GM12878 (cell line): ENCODE measurements around the gene COL16A1. TPM values are rescaled to one million over a fixed set of nuclear protein-coding genes. Genes with fewer than 3 reads are reported as not detected.

Source experiments
- ATAC-seq: fragments of 200-7000 bp; cut with Tn5 transposase; 3 replicates; pipeline ENCODE4 v1.9.1; 2020; ENCODE audit warnings: mild to moderate bottlenecking, moderate library complexity
- BruUV-seq: library from RNA; stranded (reverse); fragments of 400-500 nt; replicated peaks from 2 replicates; lab custom pipeline; 2021; lab: Mats Ljungman, UMichigan
- CTCF ChIA-PET: fragments of 300-600 bp; sonication (Branson Sonifier 250); formaldehyde crosslinking; extraction: SDS; loops from one replicate; lab custom pipeline; 2021; ENCODE audit warnings: inconsistent platforms; lab: Yijun Ruan, JAX
- POLR2A ChIA-PET: fragments of 350-600 bp; formaldehyde crosslinking; extraction: SDS; loops from one replicate; lab custom pipeline; 2021; ENCODE audit warnings: inconsistent platforms; lab: Charles Lee
- RAD21 ChIA-PET: fragments of 300-600 bp; sonication (Branson Sonifier 250); formaldehyde crosslinking; loops from one replicate; lab custom pipeline; 2023; ENCODE audit warnings: antibody characterized with exemption; ENCODE audit not compliant: unreplicated experiment; lab: Charles Lee
- SMC1A ChIA-PET: fragments of 300-600 bp; sonication (Branson Sonifier 250); formaldehyde crosslinking; loops from one replicate; lab custom pipeline; 2023; ENCODE audit not compliant: unreplicated experiment, uncharacterized antibody; lab: Charles Lee
- DNase-seq: peaks from one replicate; pipeline ENCODE4 v3.0.0-alpha.2; 2011; ENCODE audit warnings: low read depth, low spot score
- FAIRE-seq: peaks from 3 replicates; lab custom pipeline; 2011; peaks lifted over from hg19 to GRCh38; lab: Jason Lieb, UNC
- H2AFZ ChIP-seq: 2 replicates; pipeline ENCODE4 v1.6.0; 2011; ENCODE audit warnings: low read depth, low read length, control low read depth; ENCODE audit not compliant: control insufficient read depth
- H3K27ac ChIP-seq: 2 replicates; pipeline ENCODE4 v1.5.1; 2011; ENCODE audit warnings: control low read depth; ENCODE audit not compliant: control insufficient read depth, insufficient read depth
- H3K27me3 ChIP-seq, 2 experiments: replicated peaks in 1 of 2; 2 replicates each; pipeline versions ENCODE4 v1.6.0 to v1.6.1; 2011; ENCODE audit warnings: low read length in 1 of 2; ENCODE audit not compliant: control insufficient read depth in 2 of 2, insufficient read depth in 2 of 2
- H3K36me3 ChIP-seq, 2 experiments: 2 replicates each; pipeline ENCODE4 v1.5.1; 2011; ENCODE audit warnings: low read length in 1 of 2; ENCODE audit not compliant: control insufficient read depth in 2 of 2, insufficient read depth in 2 of 2
- H3K4me1 ChIP-seq: 2 replicates; pipeline ENCODE4 v1.6.1; 2011; ENCODE audit warnings: mild to moderate bottlenecking, low read length, moderate library complexity, mixed read lengths; ENCODE audit not compliant: control insufficient read depth, insufficient read depth
- H3K4me2 ChIP-seq: 2 replicates; pipeline ENCODE4 v1.6.0; 2011; ENCODE audit warnings: control low read depth; ENCODE audit not compliant: control insufficient read depth, insufficient read depth
- H3K4me3 ChIP-seq: fragments of 200-600 bp; sonication (generic); 2 replicates; pipeline ENCODE4 v1.5.1; 2016
- H3K79me2 ChIP-seq: 2 replicates; pipeline ENCODE4 v1.6.0; 2011; ENCODE audit warnings: low read length; ENCODE audit not compliant: control insufficient read depth, insufficient read depth
- H3K9ac ChIP-seq: 2 replicates; pipeline ENCODE4 v1.8.0; 2011; ENCODE audit warnings: low read length, control low read depth, mixed read lengths; ENCODE audit not compliant: control insufficient read depth, insufficient read depth
- H3K9me3 ChIP-seq: replicated peaks from 3 replicates; pipeline ENCODE4 v1.5.1; 2011; ENCODE audit warnings: mild to moderate bottlenecking, low read length; ENCODE audit not compliant: control insufficient read depth, insufficient read depth
- H4K20me1 ChIP-seq: 2 replicates; pipeline ENCODE4 v1.6.0; 2011; ENCODE audit not compliant: control insufficient read depth, insufficient read depth
- ATF7 ChIP-seq: fragments of 450-650 bp; IDR thresholded peaks from 2 replicates; pipeline ENCODE4 v1.6.1; 2016; ENCODE audit warnings: low read depth, mild to moderate bottlenecking
- CBX3 ChIP-seq: fragments of 200-600 bp; sonication (generic); IDR thresholded peaks from 2 replicates; pipeline ENCODE4 v1.6.1; 2016; ENCODE audit warnings: low read depth, borderline replicate concordance
- CREM ChIP-seq: IDR thresholded peaks from 2 replicates; pipeline ENCODE4 v1.6.1; 2014; ENCODE audit warnings: antibody characterized with exemption, low read depth
- EED ChIP-seq: sonication (generic); IDR thresholded peaks from 2 replicates; pipeline ENCODE4 v1.6.1; 2016; ENCODE audit warnings: antibody characterized with exemption, low read depth
- ESRRA ChIP-seq: IDR thresholded peaks from 2 replicates; pipeline ENCODE4 v1.6.1; 2012; ENCODE audit warnings: mild to moderate bottlenecking, low read length, improper control_type of control experiment
- EZH2 ChIP-seq: IDR thresholded peaks from 2 replicates; pipeline ENCODE4 v1.6.1; 2012; ENCODE audit warnings: low read depth, mild to moderate bottlenecking, control low read depth, inconsistent platforms, low read length, borderline replicate concordance; ENCODE audit not compliant: control insufficient read depth
- HDAC2 ChIP-seq: fragments of 200-600 bp; sonication (generic); IDR thresholded peaks from 2 replicates; pipeline ENCODE4 v1.6.1; 2017
- IKZF1 ChIP-seq: fragments of 450-650 bp; conservative IDR thresholded peaks from 2 replicates; pipeline ENCODE4 v1.6.1; 2017; ENCODE audit warnings: antibody characterized with exemption, mild to moderate bottlenecking
- IRF4 ChIP-seq: IDR thresholded peaks from 2 replicates; pipeline ENCODE4 v1.6.1; 2011; ENCODE audit warnings: low read depth, low read length
- NRF1 ChIP-seq: conservative IDR thresholded peaks from 2 replicates; pipeline ENCODE4 v1.6.1; 2011; ENCODE audit warnings: mild to moderate bottlenecking, low read depth, low read length, improper control_type of control experiment
- POLR2AphosphoS2 ChIP-seq: IDR thresholded peaks from 2 replicates; pipeline ENCODE4 v1.6.1; 2011; ENCODE audit warnings: low read depth, mild to moderate bottlenecking, low read length, improper control_type of control experiment, moderate library complexity
- POLR2AphosphoS5 ChIP-seq: IDR thresholded peaks from 2 replicates; pipeline ENCODE4 v1.6.1; 2011; ENCODE audit warnings: mild to moderate bottlenecking, low read length, inconsistent platforms
- TAF1 ChIP-seq: IDR thresholded peaks from 2 replicates; pipeline ENCODE4 v1.6.1; 2011; ENCODE audit warnings: mild to moderate bottlenecking, low read depth, low read length, borderline replicate concordance
- TBL1XR1 ChIP-seq: IDR thresholded peaks from 2 replicates; pipeline ENCODE4 v1.6.1; 2012; ENCODE audit warnings: low read depth, low read length, improper control_type of control experiment
- TCF3 ChIP-seq: IDR thresholded peaks from 2 replicates; pipeline ENCODE4 v1.6.1; 2012; ENCODE audit warnings: low read depth, mild to moderate bottlenecking, low read length, borderline replicate concordance; ENCODE audit not compliant: insufficient read depth
- ZNF687 ChIP-seq: fragments of 450-650 bp; IDR thresholded peaks from 2 replicates; pipeline ENCODE4 v1.6.1; 2017; ENCODE audit warnings: mild to moderate bottlenecking, moderate library complexity
- WGBS: methylation state at CpG from one replicate; pipeline ENCODE4 v1.1.6; 2016; ENCODE audit warnings: low lambda C conversion rate; ENCODE audit not compliant: insufficient replicate concordance, insufficient coverage; ENCODE audit errors: missing lambda C conversion rate; 5-methylcytosine and 5-hydroxymethylcytosine counted together
- in situ Hi-C: fragments of 300-500 bp; cut with MboI; formaldehyde crosslinking; loops from 9 replicates; pipeline ENCODE4 v1.14.3; 2018; ENCODE audit warnings: mixed read lengths
- intact Hi-C: fragments of 100-400 bp; cut with micrococcal nuclease; formaldehyde crosslinking; loops from one replicate; pipeline ENCODE4 v1.14.2; 2022; ENCODE audit not compliant: unreplicated experiment
- polyA plus RNA-seq, 11 experiments: library from polyadenylated mRNA; depleted of rRNA in 4 of 11; unstranded in 6 of 11; stranded (reverse) in 5 of 11; fragments of >200 nt; fragmentation: Nextera tagmentation in 4 of 11; fragmentation: Illumina TruSeq in 1 of 11; extraction: Ambion mirVana in 4 of 11; extraction: Trizol in 1 of 11; gene quantifications; 1 replicate in 1 of 11; 2 replicates in 10 of 11; pipeline versions ENCODE4 v1.2.1 to v1.2.3, GENCODE V29; 2011 to 2016; ENCODE audit warnings: inconsistent platforms in 2 of 11, missing spikeins in 2 of 11, low read depth in 1 of 11
- total RNA-seq, 4 experiments: library from RNA; depleted of rRNA in 3 of 4; stranded (reverse); fragments of >200 nt in 3 of 4; fragmentation: Illumina TruSeq in 1 of 4; extraction: Trizol in 1 of 4; gene quantifications; 2 replicates each; pipeline versions ENCODE4 v1.2.1 to v1.2.3, GENCODE V29; 2013 to 2021

The COL16A1 gene
- total and polyA plus RNA-seq, 10 of the 15 experiments (the other 5 are each of a cell fraction or from before 2014, with no cell fraction given), result 0.02 to 3.7 (median 0.59) TPM

GRCh38 chr1:31695327-31695726 is 8.5 kb downstream of the COL16A1 start:
- POLR2A ChIA-PET, result no interaction called here
- 15% methylated on average over 5 of the region's 5 CpGs for WGBS
- Histone ChIP-seq H3K9ac (no peak overlapping the region), H3K4me1 (peaks cover 13% of the 10 kb centered on the region), H3K4me3 (no peak overlapping the region), H3K4me2 (no peak overlapping the region), H3K9me3 (no peaks in the 10 kb centered on the region), H2AFZ (no peak overlapping the region), H4K20me1 (no peaks in the 10 kb centered on the region), H3K27me3 (no peaks in the 10 kb centered on the region), H3K27ac (no peak overlapping the region), H3K79me2 (no peaks in the 10 kb centered on the region), H3K36me3 (no peaks in the 10 kb centered on the region)
- ATAC-seq (no peak), DNase-seq (no peak), FAIRE-seq (no peak)
- in situ Hi-C loops, result no loop called here
- no TSS peak for BruUV-seq
- intact Hi-C loops, result no loop called here
- SMC1A ChIA-PET, result no interaction called here
- RAD21 ChIA-PET, result interaction anchor here (1.1 kb wide), 1 partner anchor 10 kb away, joined by 3 read pairs; no protein-coding TSS in a partner anchor
- CTCF ChIA-PET, result no interaction called here
- TF ChIP-seq NRF1 (no peak), EZH2 (no peak), ESRRA (no peak), ATF7 (no peak), IKZF1 (no peak), EED (no peak), TBL1XR1 (no peak), POLR2AphosphoS2 (no peak), CBX3 (no peak)

GRCh38 chr1:31694964-31695313 is 8.9 kb downstream of the COL16A1 start:
- intact Hi-C loops (no loop called here), in situ Hi-C loops (no loop called here)
- DNase-seq (no peak), ATAC-seq (no peak), FAIRE-seq (no peak)
- ChIA-PET RAD21 (no interaction called here), SMC1A (interaction anchor here (0.9 kb wide), 1 partner anchor 14 kb away, joined by 3 read pairs; no protein-coding TSS in a partner anchor), POLR2A (interaction anchor here (0.5 kb wide), 1 partner anchor 226 kb away, joined by 4 read pairs; no protein-coding TSS in a partner anchor), CTCF (no interaction called here)
- Histone ChIP-seq H3K4me2 (no peak overlapping the region), H3K27me3 (no peaks in the 10 kb centered on the region), H3K4me1 (peaks cover 13% of the 10 kb centered on the region), H3K9me3 (no peaks in the 10 kb centered on the region), H3K79me2 (no peaks in the 10 kb centered on the region), H3K9ac (no peak overlapping the region), H4K20me1 (no peaks in the 10 kb centered on the region), H3K36me3 (no peaks in the 10 kb centered on the region), H3K27ac (no peak overlapping the region), H3K4me3 (no peak overlapping the region), H2AFZ (no peak overlapping the region)
- TF ChIP-seq ZNF687 (no peak), CREM (no peak), HDAC2 (no peak), POLR2AphosphoS5 (no peak), TCF3 (no peak), TAF1 (no peak), IRF4 (no peak)
- WGBS, result 33% methylated on average over 8 of the region's 8 CpGs
- no TSS peak for BruUV-seq
